Thyroid gland (tissue), 4 donors: ENCODE results near the gene NDC80. TPM values are rescaled to one million over a fixed set of nuclear protein-coding genes. Genes with fewer than 3 reads are reported as not detected.

Source experiments
- DNase-seq, 2 donors: peaks; one replicate each; pipeline ENCODE4 v3.0.0-alpha.2; 2019
- H3K27ac ChIP-seq, 3 donors: fragments of 200-600 bp; sonication (generic); 1 replicate in 2 of 3; 2 replicates in 1 of 3; pipeline ENCODE4 v1.5.1; 2016 to 2019; ENCODE audit warnings: mild to moderate bottlenecking in 1 of 3, moderate library complexity in 1 of 3
- H3K27me3 ChIP-seq: fragments of 200-600 bp; sonication (generic); one replicate; pipeline ENCODE4 v1.5.1; 2019
- H3K36me3 ChIP-seq, 2 donors: fragments of 200-600 bp; sonication (generic); one replicate each; pipeline ENCODE4 v1.5.1; 2016 to 2019
- H3K4me1 ChIP-seq, 2 donors: fragments of 200-600 bp; sonication (generic); one replicate each; pipeline ENCODE4 v1.5.1; 2017 to 2019
- H3K4me3 ChIP-seq, 3 donors: fragments of 200-600 bp; sonication (generic); replicated peaks in 1 of 3; 1 replicate in 2 of 3; 2 replicates in 1 of 3; pipeline ENCODE4 v1.5.1; 2016; ENCODE audit warnings: mild to moderate bottlenecking in 1 of 3
- H3K9me3 ChIP-seq: fragments of 200-600 bp; sonication (generic); one replicate; pipeline ENCODE4 v1.5.1; 2017
- CTCF ChIP-seq, 6 experiments: fragments of 200-600 bp in 3 of 6; fragments of 450-650 bp in 3 of 6; sonication (generic) in 3 of 6; IDR thresholded peaks; one replicate each; pipeline ENCODE4 v1.5.1; 2016 to 2019; ENCODE audit warnings: antibody characterized with exemption in 6 of 6, mild to moderate bottlenecking in 2 of 6, inconsistent platforms in 1 of 6, moderate library complexity in 1 of 6
- POLR2A ChIP-seq, 2 donors: fragments of 450-650 bp; IDR thresholded peaks; one replicate each; pipeline ENCODE4 v1.6.1; 2017; ENCODE audit warnings: antibody characterized with exemption in 2 of 2, mild to moderate bottlenecking in 2 of 2, moderate library complexity in 1 of 2
- WGBS, 2 donors: methylation state at CpG; one replicate each; pipeline ENCODE4 v1.1.5; 2017; 5-methylcytosine and 5-hydroxymethylcytosine counted together
- intact Hi-C: fragments of 100-400 bp; cut with DNase I; formaldehyde crosslinking; loops from one replicate; pipeline ENCODE4 v1.15.1; 2023
- total RNA-seq, 4 donors: library from RNA; depleted of rRNA; stranded (reverse); fragments of >200 nt; gene quantifications; one replicate each; pipeline ENCODE4 v1.2.3, GENCODE V29; 2016

The NDC80 gene
- total RNA-seq, 4 donors from 2014 or later, result 0.33 to 1.4 (median 0.81) TPM; not detected in 1

DNA sequence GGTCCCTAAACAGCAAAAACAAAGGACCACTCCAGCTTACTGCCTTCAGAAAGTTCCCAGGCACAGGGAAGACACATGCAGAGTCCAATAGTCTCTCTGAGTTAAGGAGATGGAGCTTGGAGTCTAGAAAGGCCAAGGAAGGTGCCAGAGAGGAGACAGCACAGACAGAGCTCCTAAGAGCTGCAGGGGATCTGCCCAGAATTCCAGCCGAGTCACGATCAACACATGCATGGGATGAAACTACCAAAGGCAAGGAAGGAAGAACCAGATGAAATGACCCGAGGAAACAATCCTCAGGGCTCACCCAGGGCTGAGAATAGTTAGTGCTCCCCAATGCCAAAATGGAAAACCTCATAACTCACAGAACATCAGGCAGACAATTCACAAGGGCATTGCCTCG lies 15.5 kb upstream of the NDC80 start:
- no peaks in the 10 kb centered on the region for H3K9me3 ChIP-seq
- DNase-seq, result no peak
- peaks cover 0 to 8% of the 10 kb centered on the region in 2 donors for H3K36me3 ChIP-seq
- TF ChIP-seq POLR2A (IDR thresholded peaks at IDR 0.05) (no peak), CTCF (IDR thresholded peaks at IDR 0.05) (no peak)
- H3K27me3 ChIP-seq, result no peaks in the 10 kb centered on the region
- no peak overlapping the region for H3K4me3 ChIP-seq
- intact Hi-C loops, result no loop called here
- no peak overlapping the region for H3K27ac ChIP-seq
- H3K4me1 ChIP-seq, result no peaks in the 10 kb centered on the region
- WGBS, 2 donors, result 81 to 86% methylated on average over 4 of the region's 4 CpGs

DNA sequence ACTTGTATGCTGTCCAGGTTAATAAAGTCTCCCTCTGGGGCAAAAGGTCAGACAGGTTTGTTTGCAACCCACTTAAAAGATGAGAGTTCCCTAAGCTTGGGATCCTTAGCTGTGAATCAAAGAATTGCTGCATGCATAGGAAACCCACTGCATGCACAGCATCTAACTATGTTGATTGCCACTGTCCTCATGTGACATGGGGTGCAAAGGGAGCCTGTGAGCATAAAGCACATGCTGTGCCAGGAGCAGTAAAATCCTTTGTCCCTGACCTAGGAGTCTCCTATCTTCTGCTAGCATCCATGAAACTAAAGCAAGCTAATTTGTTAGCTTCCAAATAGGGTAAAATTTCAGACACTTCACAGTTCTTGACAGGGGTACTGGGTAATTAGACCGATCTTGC lies 13.8 kb upstream of the NDC80 start:
- 96 to 100% methylated on average over 1 of the region's 1 CpG for WGBS, 2 donors
- intact Hi-C loops, result no loop called here

GRCh38 chr18:2559249-2559648 lies 12.1 kb upstream of the NDC80 start:
- Histone ChIP-seq H3K36me3 (peaks cover 0 to 7% of the 10 kb centered on the region in 2 donors), H3K4me3 (no peak overlapping the region), H3K4me1 (no peaks in the 10 kb centered on the region), H3K27me3 (no peaks in the 10 kb centered on the region), H3K9me3 (no peaks in the 10 kb centered on the region), H3K27ac (no peak overlapping the region)
- intact Hi-C loops, result no loop called here
- no peak for TF ChIP-seq POLR2A (IDR thresholded peaks at IDR 0.05)
- no peak for TF ChIP-seq CTCF (IDR thresholded peaks at IDR 0.05)
- no peak for DNase-seq
- WGBS, 2 donors, result 97 to 98% methylated on average over 1 of the region's 1 CpG

More for the DNA sequence above, 13.8 kb upstream of the NDC80 start:
- Histone ChIP-seq H3K27me3 (no peaks in the 10 kb centered on the region), H3K4me1 (no peaks in the 10 kb centered on the region), H3K36me3 (peaks cover 0 to 5% of the 10 kb centered on the region in 2 donors), H3K9me3 (no peaks in the 10 kb centered on the region), H3K4me3 (no peak overlapping the region), H3K27ac (no peak overlapping the region)
- TF ChIP-seq POLR2A (IDR thresholded peaks at IDR 0.05) (no peak), CTCF (IDR thresholded peaks at IDR 0.05) (no peak)
- no peak for DNase-seq

DNA sequence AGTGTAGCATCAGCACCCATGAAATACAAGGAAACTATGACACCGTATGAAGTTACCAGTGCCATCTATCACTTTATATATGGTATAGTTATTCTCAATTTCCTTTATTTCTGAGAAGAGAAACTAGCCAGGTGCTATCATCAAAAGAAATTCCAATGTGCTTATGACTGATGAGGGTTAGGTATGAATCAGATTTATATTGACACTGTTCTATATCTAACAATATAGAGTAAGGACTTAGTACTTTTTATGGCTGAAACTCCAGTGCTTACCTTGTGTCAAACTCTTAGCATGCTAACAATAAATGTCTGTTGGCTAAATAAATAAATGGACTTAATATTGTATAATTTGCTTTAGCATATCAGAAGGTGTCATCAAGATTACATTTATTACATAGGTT lies 7.0 kb upstream of the NDC80 start:
- intact Hi-C loops, result no loop called here
- Histone ChIP-seq H3K36me3 (peaks cover 0 to 7% of the 10 kb centered on the region in 2 donors), H3K27ac (no peak overlapping the region), H3K4me1 (peaks cover 0 to 3% of the 10 kb centered on the region in 2 donors), H3K27me3 (no peaks in the 10 kb centered on the region), H3K9me3 (no peaks in the 10 kb centered on the region), H3K4me3 (no peak overlapping the region)
- TF ChIP-seq POLR2A (IDR thresholded peaks at IDR 0.05) (no peak), CTCF (IDR thresholded peaks at IDR 0.05) (no peak)
- WGBS, 2 donors, result 94 to 100% methylated on average over 1 of the region's 1 CpG
- DNase-seq, result no peak

DNA sequence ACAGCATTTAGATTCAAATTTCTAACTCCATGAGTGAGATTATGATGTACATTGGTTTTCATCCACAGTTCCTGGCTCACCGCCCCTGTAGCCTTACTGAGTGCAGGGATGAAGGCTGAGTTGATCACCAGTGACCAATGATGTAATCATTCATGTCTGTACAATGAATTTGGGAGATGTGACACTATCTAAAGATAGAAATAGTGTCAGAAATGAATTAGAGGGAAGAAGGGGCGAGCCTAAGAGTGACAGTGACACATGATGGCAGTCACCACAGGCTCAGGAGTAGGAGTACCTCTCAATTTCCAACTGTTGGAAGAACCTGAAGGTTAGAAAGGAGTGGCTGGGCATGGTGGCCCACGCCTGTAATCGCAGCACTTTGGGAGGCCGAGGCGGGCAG lies 3.2 kb upstream of the NDC80 start:
- no peak overlapping the region for H3K4me3 ChIP-seq
- H3K9me3 ChIP-seq, result no peaks in the 10 kb centered on the region
- intact Hi-C loops, result no loop called here
- peaks cover 5 to 13% of the 10 kb centered on the region in 2 donors for H3K4me1 ChIP-seq
- H3K36me3 ChIP-seq, result no peaks in the 10 kb centered on the region
- WGBS, 2 donors, result 79 to 82% methylated on average over 6 of the region's 6 CpGs
- no peak for TF ChIP-seq POLR2A (IDR thresholded peaks at IDR 0.05)
- no peak for TF ChIP-seq CTCF (IDR thresholded peaks at IDR 0.05)
- no peaks in the 10 kb centered on the region for H3K27me3 ChIP-seq
- no peak overlapping the region for H3K27ac ChIP-seq
- no peak for DNase-seq
